GM23248 (cell line): ENCODE data around the gene NAB1. TPM values are rescaled to one million over a fixed set of nuclear protein-coding genes. Genes with fewer than 3 reads are reported as not detected.

Experiments used
- DNase-seq: peaks from one replicate; pipeline ENCODE4 v3.0.0-alpha.2; 2015
- H2AFZ ChIP-seq: fragments of 200-600 bp; sonication (generic); 2 replicates; pipeline ENCODE4 v1.6.1; 2016; ENCODE audit warnings: antibody characterized with exemption
- H3F3A ChIP-seq: fragments of 200-600 bp; sonication (generic); 2 replicates; pipeline ENCODE4 v1.6.1; 2016; ENCODE audit warnings: mild to moderate bottlenecking, antibody characterized with exemption, mixed run types; ENCODE audit not compliant: insufficient read depth
- H3K27ac ChIP-seq: fragments of 200-600 bp; sonication (generic); 2 replicates; pipeline ENCODE4 v1.5.1; 2016; ENCODE audit warnings: mild to moderate bottlenecking
- H3K27me3 ChIP-seq: fragments of 200-600 bp; sonication (generic); replicated peaks from 2 replicates; pipeline ENCODE4 v1.6.1; 2016; ENCODE audit warnings: mild to moderate bottlenecking; ENCODE audit not compliant: insufficient read depth
- H3K36me3 ChIP-seq: fragments of 200-600 bp; sonication (generic); 2 replicates; pipeline ENCODE4 v1.6.1; 2016; ENCODE audit warnings: low read depth, mild to moderate bottlenecking
- H3K4me1 ChIP-seq: fragments of 200-600 bp; sonication (generic); 2 replicates; pipeline ENCODE4 v1.6.1; 2016; ENCODE audit warnings: mild to moderate bottlenecking; ENCODE audit not compliant: insufficient read depth
- H3K4me2 ChIP-seq: fragments of 200-600 bp; sonication (generic); one replicate; pipeline ENCODE4 v1.6.1; 2016; ENCODE audit warnings: mild to moderate bottlenecking; ENCODE audit not compliant: unreplicated experiment
- H3K4me3 ChIP-seq: fragments of 200-600 bp; sonication (generic); 2 replicates; pipeline ENCODE4 v1.5.1; 2016; ENCODE audit warnings: mild to moderate bottlenecking
- H3K79me2 ChIP-seq: fragments of 200-600 bp; sonication (generic); 2 replicates; pipeline ENCODE4 v1.6.1; 2016; ENCODE audit warnings: mild to moderate bottlenecking; ENCODE audit not compliant: insufficient read depth
- H3K9ac ChIP-seq: fragments of 200-600 bp; sonication (generic); 2 replicates; pipeline ENCODE4 v1.6.1; 2016; ENCODE audit warnings: mild to moderate bottlenecking
- H3K9me2 ChIP-seq: fragments of 200-600 bp; sonication (generic); 2 replicates; pipeline ENCODE4 v1.6.1; 2016; ENCODE audit warnings: mixed run types, mild to moderate bottlenecking, moderate library complexity; ENCODE audit not compliant: insufficient read depth
- H3K9me3 ChIP-seq: fragments of 200-600 bp; sonication (generic); one replicate; pipeline ENCODE4 v1.6.1; 2017; ENCODE audit warnings: low read depth
- H4K20me1 ChIP-seq: fragments of 200-600 bp; sonication (generic); 2 replicates; pipeline ENCODE4 v1.6.0; 2016; ENCODE audit not compliant: insufficient read depth
- EZH2 ChIP-seq: fragments of 200-600 bp; sonication (generic); IDR thresholded peaks from 2 replicates; pipeline ENCODE4 v1.6.1; 2018; ENCODE audit warnings: antibody characterized with exemption, mild to moderate bottlenecking; ENCODE audit not compliant: insufficient read depth, poor library complexity, severe bottlenecking
- EZH2phosphoT487 ChIP-seq: fragments of 200-600 bp; sonication (generic); IDR thresholded peaks from 2 replicates; pipeline ENCODE4 v1.6.1; 2018; ENCODE audit warnings: antibody characterized with exemption, moderate library complexity, mild to moderate bottlenecking, low read depth; ENCODE audit not compliant: insufficient read depth
- WGBS, 2 experiments: methylation state at CpG; one replicate each; pipeline ENCODE4 v1.1.6; 2015 to 2017; ENCODE audit warnings: low lambda C conversion rate in 2 of 2, low coverage in 1 of 2; ENCODE audit errors: missing lambda C conversion rate in 2 of 2; 5-methylcytosine and 5-hydroxymethylcytosine counted together
- in situ Hi-C: fragments of 300-500 bp; cut with MboI; formaldehyde crosslinking; loops from 2 replicates; pipeline ENCODE4 v1.15.0; 2020
- polyA plus RNA-seq: library from polyadenylated mRNA; unstranded; fragments of >200 nt; fragmentation: Nextera tagmentation; extraction: Ambion mirVana; gene quantifications from 2 replicates; pipeline ENCODE4 v1.2.1, GENCODE V29; 2016
- total RNA-seq: library from RNA; depleted of rRNA; stranded (reverse); fragments of >200 nt; shearing (Covaris generic); gene quantifications from 2 replicates; pipeline ENCODE4 v1.2.3, GENCODE V29; 2014; rRNA removed

The NAB1 gene
- total and polyA plus RNA-seq, 2 experiments from 2014 or later = 13.0 to 44.1 TPM

- Histone ChIP-seq H3K9ac (no peak overlapping the region), H3K4me2 (no peak overlapping the region), H3K9me2 (no peaks in the 10 kb centered on the region; the same call in 1 of the 2 replicates), H3K27ac (no peak overlapping the region), H4K20me1 (no peaks in the 10 kb centered on the region), H3K36me3 (no peaks in the 10 kb centered on the region), H3K79me2 (no peaks in the 10 kb centered on the region), H2AFZ (no peak overlapping the region), H3K4me1 (no peaks in the 10 kb centered on the region), H3K4me3 (no peak overlapping the region), H3K9me3 (no peaks in the 10 kb centered on the region), H3K27me3 (no peaks in the 10 kb centered on the region), H3F3A (no peaks in the 10 kb centered on the region)
- in situ Hi-C loops = no loop called here
- TF ChIP-seq EZH2phosphoT487 (no peak), EZH2 (no peak)
- 94% methylated on average over 8 of the region's 8 CpGs for WGBS, 2 experiments
- no peak for DNase-seq
These were observed 87.5 kb downstream of the NAB1 start for GRCh38 chr2:190736355-190736754.

GRCh38 chr2:190740449-190740848, 91.6 kb downstream of the NAB1 start:
- no peaks in the 10 kb centered on the region for H3F3A ChIP-seq
- 86 to 93% methylated on average over 2 of the region's 2 CpGs for WGBS, 2 experiments
- H3K9me2 ChIP-seq = no peaks in the 10 kb centered on the region; the same call in 1 of the 2 replicates
- H2AFZ ChIP-seq = no peak overlapping the region
- H3K79me2 ChIP-seq = no peaks in the 10 kb centered on the region
- H4K20me1 ChIP-seq = no peaks in the 10 kb centered on the region
- H3K4me3 ChIP-seq = no peak overlapping the region
- DNase-seq = no peak
- no peak overlapping the region for H3K4me2 ChIP-seq
- no peaks in the 10 kb centered on the region for H3K4me1 ChIP-seq
- no peak for TF ChIP-seq EZH2
- TF ChIP-seq EZH2phosphoT487 = no peak
- H3K9me3 ChIP-seq = no peaks in the 10 kb centered on the region
- H3K9ac ChIP-seq = no peak overlapping the region
- in situ Hi-C loops = no loop called here
- H3K36me3 ChIP-seq = no peaks in the 10 kb centered on the region
- no peak overlapping the region for H3K27ac ChIP-seq
- H3K27me3 ChIP-seq = no peaks in the 10 kb centered on the region

Other genes starting within 250 kb of the NAB1 start
- gene MFSD6, start 240.7 kb upstream of the NAB1 start, total RNA-seq = 4.9 and 6.7 TPM in 2 replicates
- gene MFSD6, start 240.7 kb upstream of the NAB1 start, polyA plus RNA-seq = 3.2 and 4.2 TPM in 2 replicates
- gene NEMP2, start 114.4 kb upstream of the NAB1 start, total RNA-seq = 1.0 and 2.7 TPM in 2 replicates
- gene NEMP2, start 114.4 kb upstream of the NAB1 start, polyA plus RNA-seq = 3.8 and 4.8 TPM in 2 replicates
- 362 and 426 TPM in 2 replicates for gene GLS, start 231.7 kb downstream of the NAB1 start, total RNA-seq
- gene GLS, start 231.7 kb downstream of the NAB1 start, polyA plus RNA-seq = 81.0 and 96.0 TPM in 2 replicates